HepG2 (cell line): Measurements from ENCODE around the gene ZNF22. TPM values are rescaled to one million over a fixed set of nuclear protein-coding genes. Genes with fewer than 3 reads are reported as not detected.
A peak's percentile ranks its signal among the peaks of the same experiment; 100 is the strongest.

Experiments used
- ARNT2 ChIP-seq: sonication (generic); formaldehyde crosslinking; IDR thresholded peaks from 2 replicates; pipeline ENCODE4 v1.8.0; 2022; ENCODE audit warnings: mild to moderate bottlenecking, low read depth, missing genetic modification reagents, moderate library complexity
- ARNTL ChIP-seq: sonication (generic); formaldehyde crosslinking; IDR thresholded peaks from 2 replicates; pipeline ENCODE4 v1.4.0; 2020; ENCODE audit warnings: mild to moderate bottlenecking, missing genetic modification reagents
- DMAP1 ChIP-seq: IDR thresholded peaks from 2 replicates; pipeline ENCODE4 v1.6.1; 2016
- ELK4 ChIP-seq: sonication (generic); formaldehyde crosslinking; IDR thresholded peaks from 2 replicates; pipeline ENCODE4 v1.9.0; 2021; ENCODE audit warnings: missing genetic modification reagents, borderline replicate concordance
- FOXJ3 ChIP-seq: sonication (generic); formaldehyde crosslinking; IDR thresholded peaks from 2 replicates; pipeline ENCODE4 v1.4.0; 2020; ENCODE audit warnings: missing genetic modification reagents, mild to moderate bottlenecking, borderline replicate concordance
- GTF3A ChIP-seq: sonication (generic); formaldehyde crosslinking; conservative IDR thresholded peaks from 2 replicates; pipeline ENCODE4 v1.4.0; 2020; ENCODE audit warnings: mild to moderate bottlenecking, missing genetic modification reagents
- HOXA3 ChIP-seq: sonication (generic); formaldehyde crosslinking; IDR thresholded peaks from 2 replicates; pipeline ENCODE4 v1.5.0; 2020; ENCODE audit warnings: missing genetic modification reagents
- MAF1 ChIP-seq: sonication (generic); formaldehyde crosslinking; IDR thresholded peaks from 2 replicates; pipeline ENCODE4 v1.5.0; 2020; ENCODE audit warnings: missing genetic modification reagents, borderline replicate concordance
- MED1 ChIP-seq: sonication (generic); formaldehyde crosslinking; IDR thresholded peaks from 2 replicates; pipeline ENCODE4 v1.4.0; 2020; ENCODE audit warnings: missing genetic modification reagents
- MED8 ChIP-seq: sonication (generic); formaldehyde crosslinking; IDR thresholded peaks from 2 replicates; pipeline ENCODE4 v1.8.1; 2023; ENCODE audit warnings: mild to moderate bottlenecking, missing genetic modification reagents; ENCODE audit not compliant: insufficient replicate concordance
- RFX1 ChIP-seq: fragments of 450-650 bp; IDR thresholded peaks from 2 replicates; pipeline ENCODE4 v1.6.1; 2017
- SAP130 ChIP-seq: IDR thresholded peaks from 2 replicates; pipeline ENCODE4 v1.6.1; 2016; ENCODE audit warnings: low read depth
- SNAI1 ChIP-seq: sonication (generic); formaldehyde crosslinking; IDR thresholded peaks from 2 replicates; pipeline ENCODE4 v1.5.0; 2020; ENCODE audit warnings: mild to moderate bottlenecking, missing genetic modification reagents, borderline replicate concordance
- TRIM22 ChIP-seq: fragments of 450-650 bp; IDR thresholded peaks from 2 replicates; pipeline ENCODE4 v1.6.1; 2017
- U2AF2 ChIP-seq: fragments of 200-400 bp; formaldehyde crosslinking; IDR thresholded peaks from 2 replicates; pipeline ENCODE4 v1.6.1; 2017; ENCODE audit warnings: low read depth, mild to moderate bottlenecking, low read length
- YEATS2 ChIP-seq: sonication (generic); formaldehyde crosslinking; IDR thresholded peaks from 2 replicates; pipeline ENCODE4 v1.4.0; 2020; ENCODE audit warnings: missing genetic modification reagents, borderline replicate concordance
- ZFP41 ChIP-seq: sonication (generic); formaldehyde crosslinking; IDR thresholded peaks from 2 replicates; pipeline ENCODE4 v1.4.0; 2020; ENCODE audit warnings: mild to moderate bottlenecking, missing genetic modification reagents, borderline replicate concordance
- ZNF143 ChIP-seq: sonication (generic); formaldehyde crosslinking; IDR thresholded peaks from 2 replicates; pipeline ENCODE4 v1.4.0; 2020; ENCODE audit warnings: missing genetic modification reagents
- ZNF383 ChIP-seq: sonication (generic); formaldehyde crosslinking; IDR thresholded peaks from 2 replicates; pipeline ENCODE4 v1.4.0; 2020; ENCODE audit warnings: missing genetic modification reagents, mild to moderate bottlenecking, borderline replicate concordance
- ZNF570 ChIP-seq: sonication (generic); formaldehyde crosslinking; IDR thresholded peaks from 2 replicates; pipeline ENCODE4 v1.4.0; 2020; ENCODE audit warnings: mild to moderate bottlenecking, missing genetic modification reagents, borderline replicate concordance
- ZNF775 ChIP-seq: sonication (generic); formaldehyde crosslinking; IDR thresholded peaks from 2 replicates; pipeline ENCODE4 v1.4.0; 2020; ENCODE audit warnings: missing genetic modification reagents, mild to moderate bottlenecking, moderate library complexity, borderline replicate concordance
- ZNF780A ChIP-seq: sonication (generic); formaldehyde crosslinking; IDR thresholded peaks from 2 replicates; pipeline ENCODE4 v1.8.0; 2022; ENCODE audit warnings: mild to moderate bottlenecking, missing genetic modification reagents, moderate library complexity
- polyA plus RNA-seq, 8 experiments: library from polyadenylated mRNA; depleted of rRNA in 3 of 8; stranded (reverse) in 7 of 8; unstranded in 1 of 8; fragments of >200 nt; fragmentation: Illumina TruSeq in 4 of 8; extraction: Trizol in 4 of 8; gene quantifications; 2 replicates each; pipeline versions ENCODE4 v1.2.1 to v1.2.3, GENCODE V29; 2011 to 2016; ENCODE audit warnings: low read depth in 4 of 8, missing spikeins in 1 of 8, mixed read lengths in 1 of 8; ENCODE audit not compliant: insufficient read depth in 1 of 8
- total RNA-seq, 5 experiments: library from RNA; depleted of rRNA; stranded (reverse); fragments of >200 nt; fragmentation: Illumina TruSeq; extraction: Trizol; gene quantifications; 2 replicates each; pipeline ENCODE4 v1.2.3, GENCODE V29; 2016; ENCODE audit warnings: low read depth in 1 of 5
- TF ChIP-seq, protein P1 (sequence below): sonication (generic); formaldehyde crosslinking; conservative IDR thresholded peaks from 2 replicates; pipeline ENCODE4 v1.8.1; 2023; ENCODE audit warnings: missing genetic modification reagents
- TF ChIP-seq, protein P2 (sequence below): sonication (generic); formaldehyde crosslinking; IDR thresholded peaks from 2 replicates; pipeline ENCODE4 v1.5.0; 2020; ENCODE audit warnings: mild to moderate bottlenecking, missing genetic modification reagents

ZNF22 gene
- total and polyA plus RNA-seq, 2 of the 13 experiments (the other 11 are each of a cell fraction or from before 2014, with no cell fraction given), result 0.40 to 1.3 TPM

- no peak for TF ChIP-seq TRIM22
- no peak for TF ChIP-seq ZNF780A (CRISPR knock-in tag)
- TF ChIP-seq GTF3A (CRISPR knock-in tag), result no peak
- no peak for TF ChIP-seq ELK4 (CRISPR knock-in tag)
- peak; percentile 61 for TF ChIP-seq ARNT2 (CRISPR knock-in tag)
- peak; percentile 28; the same call in 1 of the 2 replicates for TF ChIP-seq SAP130
- peak; percentile 44 for TF ChIP-seq HOXA3 (CRISPR knock-in tag)
- no peak for TF ChIP-seq ZNF570
- TF ChIP-seq FOXJ3 (CRISPR knock-in tag), result no peak
- no peak for TF ChIP-seq YEATS2 (CRISPR knock-in tag)
- no peak for TF ChIP-seq ZNF775 (CRISPR knock-in tag)
- TF ChIP-seq U2AF2, result no peak
- TF ChIP-seq, protein P1, sequence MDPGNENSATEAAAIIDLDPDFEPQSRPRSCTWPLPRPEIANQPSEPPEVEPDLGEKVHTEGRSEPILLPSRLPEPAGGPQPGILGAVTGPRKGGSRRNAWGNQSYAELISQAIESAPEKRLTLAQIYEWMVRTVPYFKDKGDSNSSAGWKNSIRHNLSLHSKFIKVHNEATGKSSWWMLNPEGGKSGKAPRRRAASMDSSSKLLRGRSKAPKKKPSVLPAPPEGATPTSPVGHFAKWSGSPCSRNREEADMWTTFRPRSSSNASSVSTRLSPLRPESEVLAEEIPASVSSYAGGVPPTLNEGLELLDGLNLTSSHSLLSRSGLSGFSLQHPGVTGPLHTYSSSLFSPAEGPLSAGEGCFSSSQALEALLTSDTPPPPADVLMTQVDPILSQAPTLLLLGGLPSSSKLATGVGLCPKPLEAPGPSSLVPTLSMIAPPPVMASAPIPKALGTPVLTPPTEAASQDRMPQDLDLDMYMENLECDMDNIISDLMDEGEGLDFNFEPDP (CRISPR knock-in tag), result no peak
- peak; percentile 85 for TF ChIP-seq MED1 (CRISPR knock-in tag)
- no peak for TF ChIP-seq MAF1 (CRISPR knock-in tag)
- TF ChIP-seq SNAI1 (CRISPR knock-in tag), result no peak
- TF ChIP-seq DMAP1, result no peak
- no peak for TF ChIP-seq ZNF143 (CRISPR knock-in tag)
- no peak for TF ChIP-seq ZNF383
- TF ChIP-seq, protein P2, sequence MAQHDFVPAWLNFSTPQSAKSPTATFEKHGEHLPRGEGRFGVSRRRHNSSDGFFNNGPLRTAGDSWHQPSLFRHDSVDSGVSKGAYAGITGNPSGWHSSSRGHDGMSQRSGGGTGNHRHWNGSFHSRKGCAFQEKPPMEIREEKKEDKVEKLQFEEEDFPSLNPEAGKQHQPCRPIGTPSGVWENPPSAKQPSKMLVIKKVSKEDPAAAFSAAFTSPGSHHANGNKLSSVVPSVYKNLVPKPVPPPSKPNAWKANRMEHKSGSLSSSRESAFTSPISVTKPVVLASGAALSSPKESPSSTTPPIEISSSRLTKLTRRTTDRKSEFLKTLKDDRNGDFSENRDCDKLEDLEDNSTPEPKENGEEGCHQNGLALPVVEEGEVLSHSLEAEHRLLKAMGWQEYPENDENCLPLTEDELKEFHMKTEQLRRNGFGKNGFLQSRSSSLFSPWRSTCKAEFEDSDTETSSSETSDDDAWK, result no peak
- no peak for TF ChIP-seq ARNTL
- no peak for TF ChIP-seq ZFP41 (CRISPR knock-in tag)
- no peak for TF ChIP-seq RFX1
- peak; percentile 40 for TF ChIP-seq MED8 (CRISPR knock-in tag)
Measured at GRCh38 chr10:44974628-44975430, 25.9 kb upstream of the ZNF22 start (continued).
